HAP-1 (cell line): ENCODE measurements around the gene TSSC4.

ENCODE experiments used
- DNase-seq, 2 experiments: peaks; one replicate each; pipeline ENCODE4 v3.0.0-alpha.2; 2016 to 2020; ENCODE audit warnings: low spot score in 2 of 2
- H3K27me3 ChIP-seq: fragments of 250-450 bp; sonication (Bioruptor Pico); 2 replicates; pipeline ENCODE4 v1.5.1; 2020; ENCODE audit warnings: low read depth, mild to moderate bottlenecking, moderate library complexity
- H3K36me3 ChIP-seq: fragments of 250-450 bp; sonication (Bioruptor Pico); replicated peaks from 2 replicates; pipeline ENCODE4 v1.5.1; 2020; ENCODE audit warnings: mild to moderate bottlenecking
- H3K4me1 ChIP-seq: fragments of 250-450 bp; sonication (Bioruptor Pico); 2 replicates; pipeline ENCODE4 v1.5.1; 2020; ENCODE audit warnings: mild to moderate bottlenecking
- H3K4me3 ChIP-seq: fragments of 250-450 bp; sonication (Bioruptor Pico); 2 replicates; pipeline ENCODE4 v1.5.1; 2020; ENCODE audit warnings: mild to moderate bottlenecking, moderate library complexity
- H3K9me3 ChIP-seq: fragments of 250-450 bp; sonication (Bioruptor Pico); 2 replicates; pipeline ENCODE4 v1.5.1; 2020; ENCODE audit warnings: mild to moderate bottlenecking, moderate library complexity
- in situ Hi-C: fragments of 300-500 bp; cut with MboI; formaldehyde crosslinking; loops from 3 replicates; pipeline ENCODE4 v1.14.3; 2020; ENCODE audit warnings: low sequenced_read_pairs, inconsistent platforms, mixed read lengths

The TSSC4 gene

DNA sequence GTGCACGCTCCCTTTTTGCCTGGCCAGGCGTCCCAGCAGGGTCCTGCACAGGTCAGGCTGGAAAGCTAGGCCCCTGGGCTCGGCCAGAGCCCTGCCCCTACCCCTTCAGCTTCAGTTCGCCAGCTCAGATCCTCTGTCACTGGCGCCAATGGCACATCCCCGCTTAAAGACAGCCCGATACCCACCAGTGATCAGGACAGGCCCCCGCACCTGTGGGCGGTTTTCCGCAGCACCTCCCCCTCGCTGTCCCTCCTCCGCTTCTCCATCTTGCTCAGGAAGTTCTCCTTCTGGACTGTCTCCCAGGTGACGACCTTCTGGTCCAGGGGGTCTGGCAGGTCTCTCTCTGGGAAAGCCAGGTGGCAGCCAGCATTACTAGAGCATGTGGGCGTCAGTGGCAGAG, 5.9 kb downstream of the TSSC4 start:
- Histone ChIP-seq H3K27me3 (peaks cover 24% of the 10 kb centered on the region), H3K36me3 (peaks cover 17% of the 10 kb centered on the region), H3K4me1 (no peaks in the 10 kb centered on the region), H3K9me3 (no peaks in the 10 kb centered on the region), H3K4me3 (no peak overlapping the region)
- no peak for DNase-seq
- in situ Hi-C loops = no loop called here

DNA sequence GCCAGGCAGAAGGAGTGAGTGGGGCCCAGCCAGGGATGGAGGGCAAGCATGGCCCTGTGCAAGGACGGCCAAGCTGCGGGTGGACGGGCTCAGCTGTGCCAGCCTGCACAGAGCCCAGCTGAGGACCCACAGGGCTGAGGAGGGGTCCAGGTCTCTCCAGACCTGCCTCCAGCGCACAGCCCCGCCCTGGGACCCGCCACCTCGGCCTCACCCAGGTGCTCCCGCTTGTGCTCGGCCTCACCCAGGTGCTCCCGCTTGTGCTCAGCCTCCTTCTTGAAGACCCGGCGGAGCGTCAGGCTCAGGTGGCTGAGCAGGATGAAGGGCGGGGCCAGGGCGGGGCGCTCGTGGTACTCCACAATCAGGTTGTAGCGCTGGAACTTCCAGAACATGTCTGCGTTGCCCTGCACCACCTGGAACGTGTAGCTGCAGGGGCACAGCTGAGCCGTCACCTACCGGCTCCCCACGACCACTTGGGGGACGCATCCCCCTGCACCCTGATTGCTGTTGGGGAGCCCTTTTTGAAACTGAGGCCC, 6.4 kb downstream of the TSSC4 start:
- Histone ChIP-seq H3K4me1 (no peaks in the 10 kb centered on the region), H3K36me3 (peaks cover 17% of the 10 kb centered on the region), H3K4me3 (no peak overlapping the region), H3K9me3 (no peaks in the 10 kb centered on the region), H3K27me3 (peaks cover 24% of the 10 kb centered on the region)
- in situ Hi-C loops = no loop called here
- no peak for DNase-seq

DNA sequence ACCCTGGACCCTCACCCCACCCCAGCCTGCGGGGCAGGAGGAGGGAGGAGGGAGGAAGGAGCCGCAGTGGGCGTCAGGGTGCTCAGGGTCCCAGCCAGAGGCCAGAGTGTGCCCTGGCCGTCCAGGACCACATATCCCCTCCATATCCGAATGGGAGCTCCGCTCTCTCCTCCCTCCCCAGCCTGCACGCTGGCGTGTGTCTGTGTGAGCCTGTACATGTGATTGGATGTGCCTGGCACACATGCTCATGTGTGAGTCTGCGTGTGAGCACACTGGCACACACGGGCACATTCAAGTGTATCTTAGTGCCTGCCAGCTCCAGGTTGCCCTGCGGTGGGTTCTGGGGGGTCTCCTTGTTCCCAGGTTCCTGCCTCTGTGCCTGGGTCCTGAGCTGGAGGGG, 8.1 kb downstream of the TSSC4 start:
- peaks cover 24% of the 10 kb centered on the region for H3K27me3 ChIP-seq
- DNase-seq = no peak
- H3K4me3 ChIP-seq = no peak overlapping the region
- in situ Hi-C loops = no loop called here
- H3K9me3 ChIP-seq = no peaks in the 10 kb centered on the region
- peaks cover under 1% of the 10 kb centered on the region for H3K36me3 ChIP-seq
- no peaks in the 10 kb centered on the region for H3K4me1 ChIP-seq

DNA sequence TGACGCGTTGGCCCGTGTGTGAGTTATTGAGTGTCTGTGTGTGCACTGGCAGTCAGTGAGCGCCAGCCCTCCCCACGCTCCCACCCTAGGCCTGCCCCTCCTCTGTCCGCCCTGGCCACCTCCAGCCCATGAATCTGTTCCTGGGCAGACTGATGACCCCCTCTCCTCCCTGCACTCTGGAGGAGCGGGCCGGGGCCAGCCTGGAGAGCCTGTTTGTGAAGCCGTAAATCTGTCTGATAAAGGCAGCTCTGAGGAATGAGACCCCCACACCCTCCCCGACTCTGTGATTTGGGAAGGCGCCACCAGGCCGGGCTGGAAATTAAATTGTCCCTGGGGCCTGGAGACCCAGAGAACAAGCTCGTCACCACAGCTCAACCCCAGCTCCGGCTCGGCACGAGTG, 8.6 kb downstream of the TSSC4 start:
- DNase-seq = no peak
- Histone ChIP-seq H3K9me3 (no peaks in the 10 kb centered on the region), H3K4me1 (no peaks in the 10 kb centered on the region), H3K27me3 (peaks cover 24% of the 10 kb centered on the region), H3K36me3 (no peaks in the 10 kb centered on the region), H3K4me3 (no peak overlapping the region)
- in situ Hi-C loops = no loop called here

DNA sequence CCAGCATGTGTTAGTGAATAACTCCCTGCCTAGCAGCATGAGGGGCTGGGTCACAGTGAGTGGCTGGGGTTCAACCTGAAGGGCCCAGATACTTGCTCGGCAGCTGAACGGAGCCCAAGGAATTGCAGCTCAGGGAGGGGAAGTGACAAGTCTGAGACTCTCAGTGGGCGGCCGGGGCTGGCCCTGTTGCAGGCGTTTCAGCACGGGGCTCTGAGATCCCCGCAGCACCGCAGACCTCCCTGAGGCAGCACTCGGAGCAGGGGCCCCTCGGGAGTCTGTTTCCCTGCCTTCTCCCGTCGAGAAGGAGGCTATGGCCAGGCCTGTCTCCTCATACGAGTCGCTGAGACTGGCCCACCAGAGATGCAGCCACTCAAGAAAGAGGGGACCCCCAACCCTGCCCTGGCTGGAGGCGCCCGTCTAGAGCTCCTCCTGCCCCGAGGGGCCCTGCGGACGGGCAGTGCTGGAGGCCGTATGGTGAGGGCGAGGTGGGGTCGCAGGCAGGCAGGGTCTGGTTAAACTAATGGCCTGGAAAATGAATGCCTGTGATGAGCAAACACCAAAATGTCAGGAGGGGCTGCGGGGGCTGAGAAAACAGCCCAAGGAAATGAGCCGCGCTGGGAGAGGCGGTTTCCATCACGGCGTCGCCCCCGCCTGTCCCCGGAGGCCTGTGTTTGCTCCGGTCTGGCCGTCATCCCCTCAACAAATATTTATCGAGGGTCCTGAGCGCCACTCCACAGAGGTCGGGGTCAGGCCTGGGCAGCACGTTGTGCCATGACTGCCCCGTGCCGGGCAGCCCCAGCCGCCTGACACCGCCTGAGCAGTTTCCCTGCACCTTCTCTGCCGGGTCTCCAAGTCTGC, 9.3 kb downstream of the TSSC4 start:
- Histone ChIP-seq H3K36me3 (no peaks in the 10 kb centered on the region), H3K9me3 (no peaks in the 10 kb centered on the region), H3K4me3 (no peak overlapping the region), H3K27me3 (peaks cover 24% of the 10 kb centered on the region), H3K4me1 (no peaks in the 10 kb centered on the region)
- no peak for DNase-seq
- in situ Hi-C loops = no loop called here

DNA sequence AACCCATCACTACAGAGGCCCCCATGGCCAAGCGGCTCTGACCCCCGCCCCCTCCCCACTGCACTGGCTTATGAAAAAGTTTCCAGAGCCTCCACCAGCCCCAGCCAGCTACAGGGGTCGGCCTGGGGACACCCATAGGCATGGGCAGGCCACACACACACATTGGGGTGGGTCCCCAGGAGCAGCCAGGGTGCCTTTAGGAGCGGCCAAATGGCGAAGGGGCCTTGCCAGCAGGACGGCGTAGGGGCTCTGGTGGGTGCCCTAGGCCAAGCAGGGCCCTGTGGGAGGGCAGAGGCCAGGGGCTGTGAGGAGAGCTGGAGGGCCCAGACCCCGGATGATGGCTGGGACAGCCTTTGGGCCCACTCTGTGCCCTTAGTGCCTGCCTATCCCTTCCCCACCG, 10.1 kb downstream of the TSSC4 start:
- no peak overlapping the region for H3K4me3 ChIP-seq
- in situ Hi-C loops = no loop called here
- no peaks in the 10 kb centered on the region for H3K4me1 ChIP-seq
- peaks cover 24% of the 10 kb centered on the region for H3K27me3 ChIP-seq
- H3K9me3 ChIP-seq = no peaks in the 10 kb centered on the region
- DNase-seq = no peak
- no peaks in the 10 kb centered on the region for H3K36me3 ChIP-seq

DNA sequence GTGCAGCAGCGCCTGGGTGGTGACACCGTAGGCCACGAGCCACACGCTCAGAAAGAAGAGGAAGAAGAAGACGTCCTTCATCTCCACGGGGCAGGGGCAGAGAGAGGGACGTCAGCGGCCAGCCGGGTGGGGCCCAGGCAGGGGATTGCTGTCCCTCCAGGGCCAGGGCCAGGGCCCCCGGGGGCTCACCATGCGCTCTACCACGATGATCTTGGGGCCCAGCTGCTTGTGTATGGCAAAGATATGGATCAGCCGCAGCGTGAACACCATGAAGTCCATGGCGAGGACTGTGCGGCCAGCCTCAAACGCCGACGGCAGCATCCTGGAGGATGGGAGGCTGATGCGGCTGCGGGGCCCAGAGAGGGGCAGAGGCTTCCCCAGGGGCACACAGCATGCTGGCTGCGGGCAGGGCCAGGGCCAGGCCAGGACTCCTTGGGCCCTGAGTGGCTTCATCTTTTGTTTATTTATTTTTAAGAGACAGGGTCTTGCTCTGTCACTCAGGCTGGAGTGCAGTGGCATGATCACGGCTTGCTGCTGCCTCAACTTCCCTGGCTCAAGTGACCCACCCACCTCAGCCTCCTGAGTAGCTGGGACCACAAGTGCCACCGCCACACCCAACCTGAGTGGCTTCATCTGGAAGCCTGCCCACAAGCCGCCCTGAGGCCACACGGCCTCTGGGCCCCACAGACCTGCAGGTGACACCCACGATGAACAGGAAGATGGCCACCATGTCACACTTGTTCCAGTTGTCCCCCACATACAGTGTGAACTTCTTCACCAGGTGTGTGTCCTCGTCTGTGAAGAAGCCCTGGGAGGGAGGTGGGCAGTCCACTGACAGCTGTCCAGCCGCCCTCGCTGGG, 11.1 kb downstream of the TSSC4 start:
- in situ Hi-C loops = no loop called here
- H3K4me1 ChIP-seq = no peaks in the 10 kb centered on the region
- DNase-seq = no peak

DNA sequence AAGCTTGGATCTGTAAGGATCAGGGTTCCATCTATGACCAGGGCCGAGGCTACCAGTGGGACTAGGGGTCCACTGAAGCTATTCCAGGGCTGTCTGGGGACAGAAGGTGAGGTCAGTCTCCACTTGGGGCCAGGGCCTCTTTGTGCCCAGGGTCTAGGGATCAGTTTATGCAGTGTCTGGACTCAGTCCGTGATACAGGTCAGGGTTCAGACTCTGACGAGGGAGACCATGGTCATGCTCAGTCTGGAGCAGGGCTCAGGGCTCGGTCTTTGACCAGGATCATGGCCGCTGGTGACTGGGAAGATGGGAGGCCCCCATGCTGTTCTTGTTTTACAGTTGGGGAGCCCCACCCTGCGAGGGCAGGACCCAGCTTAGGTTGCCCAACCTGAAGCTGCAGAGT, 11.8 kb downstream of the TSSC4 start:
- Histone ChIP-seq H3K36me3 (no peaks in the 10 kb centered on the region), H3K4me1 (no peaks in the 10 kb centered on the region), H3K9me3 (no peaks in the 10 kb centered on the region), H3K4me3 (no peak overlapping the region), H3K27me3 (peaks cover 24% of the 10 kb centered on the region)
- no peak for DNase-seq
- in situ Hi-C loops = no loop called here

More for the DNA sequence above, 11.1 kb downstream of the TSSC4 start:
- Histone ChIP-seq H3K36me3 (no peaks in the 10 kb centered on the region), H3K9me3 (no peaks in the 10 kb centered on the region), H3K4me3 (no peak overlapping the region), H3K27me3 (peaks cover 24% of the 10 kb centered on the region)

DNA sequence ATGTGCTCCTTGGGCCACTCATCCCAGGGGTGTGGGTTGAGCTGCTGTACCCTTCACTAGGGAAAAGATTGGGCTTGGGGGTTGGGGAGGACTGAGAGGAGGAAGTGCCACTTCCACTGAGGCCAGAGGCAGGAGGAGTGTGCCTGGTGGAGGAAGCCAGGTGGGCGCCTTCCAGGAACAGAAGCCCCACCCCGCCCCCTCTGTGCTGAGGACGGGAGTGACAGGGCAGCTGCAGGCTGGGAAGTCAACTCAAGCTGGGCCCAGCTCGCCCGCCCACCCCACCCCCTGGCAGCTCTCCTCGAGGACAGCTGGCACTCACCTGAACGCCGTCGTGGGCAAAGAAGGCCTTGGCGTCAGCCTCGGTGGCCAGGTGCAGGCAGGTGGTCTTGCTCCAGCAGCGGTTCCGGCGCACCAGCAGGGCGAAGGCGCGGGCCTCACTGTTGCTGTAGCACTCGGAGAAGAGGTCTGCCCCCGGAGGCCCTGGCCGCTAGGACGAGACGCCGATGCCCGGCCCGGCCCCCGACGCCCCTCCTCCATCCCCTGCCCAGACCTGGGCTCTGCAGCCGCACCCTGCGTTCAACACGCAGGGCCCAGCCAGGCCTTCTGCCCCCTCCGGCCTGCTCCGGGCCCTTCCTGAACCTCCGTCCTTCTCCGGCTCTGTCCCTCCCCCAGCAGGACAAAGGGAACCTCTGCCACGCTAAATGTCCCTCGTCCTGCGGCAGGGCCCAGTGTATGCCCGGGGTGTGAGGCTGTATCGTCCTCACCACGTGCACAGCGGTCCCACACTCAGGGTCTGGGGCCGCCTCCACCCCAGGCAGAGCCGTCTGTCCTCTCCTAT, 13.4 kb downstream of the TSSC4 start:
- in situ Hi-C loops = no loop called here
- no peaks in the 10 kb centered on the region for H3K4me1 ChIP-seq
- peaks cover 16% of the 10 kb centered on the region for H3K27me3 ChIP-seq
- H3K36me3 ChIP-seq = no peaks in the 10 kb centered on the region
- no peak for DNase-seq
- H3K9me3 ChIP-seq = no peaks in the 10 kb centered on the region
- no peak overlapping the region for H3K4me3 ChIP-seq

DNA sequence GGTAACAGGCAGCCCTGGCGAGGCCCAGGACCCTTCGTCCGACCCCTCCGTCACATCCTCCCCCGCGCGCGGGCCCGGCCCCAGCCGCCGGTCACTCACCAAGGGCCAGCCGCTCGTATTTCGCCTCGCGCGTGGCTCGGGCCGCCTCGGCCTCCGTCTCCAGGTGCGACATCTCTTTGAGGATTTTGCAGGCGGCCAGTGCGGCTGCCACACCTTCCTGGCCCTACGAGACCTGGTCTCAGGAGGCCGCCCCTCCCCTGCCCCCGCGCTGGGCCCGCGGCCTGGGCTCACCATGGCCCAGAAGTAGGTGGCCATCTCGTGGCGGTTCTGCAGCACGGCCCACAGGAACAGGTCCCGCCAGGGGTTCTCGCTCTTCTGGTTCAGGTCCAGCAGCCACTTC, 14.1 kb downstream of the TSSC4 start:
- Histone ChIP-seq H3K4me1 (no peaks in the 10 kb centered on the region), H3K4me3 (no peak overlapping the region), H3K36me3 (no peaks in the 10 kb centered on the region), H3K27me3 (peaks cover 11% of the 10 kb centered on the region), H3K9me3 (no peaks in the 10 kb centered on the region)
- in situ Hi-C loops = loop anchor here (5.0 kb wide), 1 partner anchor 227 kb away; no protein-coding TSS in a partner anchor
- no peak for DNase-seq

DNA sequence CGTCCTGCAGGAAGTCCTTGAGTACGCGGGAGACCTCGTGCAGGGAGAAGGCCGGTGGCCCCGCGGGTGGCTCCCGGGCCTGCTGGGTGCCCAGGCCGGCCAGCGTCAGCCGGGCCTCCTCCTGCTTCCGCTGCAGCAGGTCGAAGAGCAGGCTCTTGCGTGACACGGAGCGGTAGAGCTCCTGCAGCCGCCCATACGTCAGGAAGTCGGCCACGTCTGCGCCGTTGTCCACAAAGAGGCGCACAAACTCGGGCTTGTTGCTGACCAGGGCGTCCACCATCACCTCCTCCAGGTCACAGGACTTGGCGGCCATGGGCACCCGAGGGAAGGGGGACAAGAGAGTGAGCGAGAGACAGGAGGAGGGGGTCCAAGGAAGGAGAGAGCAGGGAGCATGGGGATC, 14.6 kb downstream of the TSSC4 start:
- Histone ChIP-seq H3K36me3 (no peaks in the 10 kb centered on the region), H3K4me1 (no peaks in the 10 kb centered on the region), H3K4me3 (no peak overlapping the region), H3K9me3 (no peaks in the 10 kb centered on the region), H3K27me3 (peaks cover 7% of the 10 kb centered on the region)
- DNase-seq = no peak
- in situ Hi-C loops = loop anchor here (5.0 kb wide), 1 partner anchor 228 kb away; no protein-coding TSS in a partner anchor

DNA sequence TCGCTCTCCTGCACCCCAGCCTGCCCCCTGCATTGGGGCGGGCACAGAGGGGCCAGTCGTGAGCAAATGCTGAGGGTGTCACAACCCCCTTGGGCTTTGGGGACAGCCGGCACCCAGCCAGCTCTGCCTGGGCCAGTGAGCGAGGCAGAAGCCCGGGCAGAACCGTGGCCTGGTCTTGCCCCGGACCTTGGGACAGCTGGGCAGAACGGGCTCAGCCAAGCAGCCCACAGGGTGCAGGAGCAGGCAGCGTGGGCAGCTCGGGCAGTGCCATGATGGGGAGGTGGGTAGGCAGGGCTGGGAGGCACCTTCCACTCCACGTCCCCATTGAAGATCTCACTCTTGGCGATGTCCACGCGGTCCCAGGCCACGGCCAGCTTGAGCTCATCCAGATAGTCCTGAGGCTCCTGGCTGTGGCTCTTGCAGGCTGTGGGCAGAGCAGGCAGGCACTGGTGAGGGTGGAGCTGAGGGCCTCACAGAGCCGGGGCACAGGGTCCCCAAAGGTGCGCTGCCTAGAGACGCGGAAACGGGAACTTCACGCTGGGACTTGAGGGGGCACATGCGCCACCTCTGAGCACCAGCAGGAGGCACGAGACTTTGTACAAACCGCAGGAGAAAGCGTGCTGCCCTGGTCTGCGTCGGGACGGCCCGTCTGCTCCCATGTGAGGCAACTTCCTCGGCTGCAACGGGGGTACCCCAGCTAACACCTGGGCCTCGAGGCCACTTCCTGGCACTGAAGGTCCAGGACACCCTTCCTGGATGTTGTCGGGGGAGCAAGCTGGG, 15.2 kb downstream of the TSSC4 start:
- Histone ChIP-seq H3K36me3 (no peaks in the 10 kb centered on the region), H3K4me1 (no peaks in the 10 kb centered on the region), H3K9me3 (no peaks in the 10 kb centered on the region), H3K27me3 (peaks cover 4% of the 10 kb centered on the region), H3K4me3 (no peak overlapping the region)
- in situ Hi-C loops = loop anchor here (5.0 kb wide), 1 partner anchor 228 kb away; no protein-coding TSS in a partner anchor
- no peak for DNase-seq
